Measurements from ENCODE around the gene IL20RA. TPM values are rescaled to one million over a fixed set of nuclear protein-coding genes. Genes with fewer than 3 reads are reported as not detected.
A peak's percentile ranks its signal among the peaks of the same experiment; 100 is the strongest.

Gene IL20RA
- total and polyA plus RNA-seq, 2 donors from 2014 or later: 0.16 to 0.34 TPM

GRCh38 chr6:136969433-136969832, 75.3 kb downstream of the IL20RA start:
- Histone ChIP-seq H3K4me3 (ENCODE audit: low read length in 3 of 3) (no peak overlapping the region), H3K27ac (ENCODE audit: low read depth in 2 of 2, low read length in 2 of 2) (no peak overlapping the region), H3K9ac (ENCODE audit: low read length in 3 of 3) (no peak overlapping the region), H3K36me3 (ENCODE audit: control insufficient read depth in 2 of 3, insufficient read depth in 3 of 3, low read length in 3 of 3) (no peaks in the 10 kb centered on the region), H3K9me3 (ENCODE audit: control insufficient read depth in 2 of 3, insufficient read depth in 1 of 3, low read length in 3 of 3) (no peaks in the 10 kb centered on the region), H3K4me1 (ENCODE audit: control insufficient read depth in 2 of 3, insufficient read depth in 2 of 3, low read depth in 1 of 3, low read length in 3 of 3) (no peaks in the 10 kb centered on the region), H3K27me3 (ENCODE audit: control insufficient read depth, insufficient read depth, low read length) (no peaks in the 10 kb centered on the region)
- FAIRE-seq: no peak
- intact Hi-C loops (cut with DNase I): no loop called here
- DNase-seq: no peak
- TF ChIP-seq, protein P1, sequence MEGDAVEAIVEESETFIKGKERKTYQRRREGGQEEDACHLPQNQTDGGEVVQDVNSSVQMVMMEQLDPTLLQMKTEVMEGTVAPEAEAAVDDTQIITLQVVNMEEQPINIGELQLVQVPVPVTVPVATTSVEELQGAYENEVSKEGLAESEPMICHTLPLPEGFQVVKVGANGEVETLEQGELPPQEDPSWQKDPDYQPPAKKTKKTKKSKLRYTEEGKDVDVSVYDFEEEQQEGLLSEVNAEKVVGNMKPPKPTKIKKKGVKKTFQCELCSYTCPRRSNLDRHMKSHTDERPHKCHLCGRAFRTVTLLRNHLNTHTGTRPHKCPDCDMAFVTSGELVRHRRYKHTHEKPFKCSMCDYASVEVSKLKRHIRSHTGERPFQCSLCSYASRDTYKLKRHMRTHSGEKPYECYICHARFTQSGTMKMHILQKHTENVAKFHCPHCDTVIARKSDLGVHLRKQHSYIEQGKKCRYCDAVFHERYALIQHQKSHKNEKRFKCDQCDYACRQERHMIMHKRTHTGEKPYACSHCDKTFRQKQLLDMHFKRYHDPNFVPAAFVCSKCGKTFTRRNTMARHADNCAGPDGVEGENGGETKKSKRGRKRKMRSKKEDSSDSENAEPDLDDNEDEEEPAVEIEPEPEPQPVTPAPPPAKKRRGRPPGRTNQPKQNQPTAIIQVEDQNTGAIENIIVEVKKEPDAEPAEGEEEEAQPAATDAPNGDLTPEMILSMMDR (IDR thresholded peaks at IDR 0.05; ENCODE audit: borderline replicate concordance, extremely low read depth, insufficient read depth): no peak

DNA sequence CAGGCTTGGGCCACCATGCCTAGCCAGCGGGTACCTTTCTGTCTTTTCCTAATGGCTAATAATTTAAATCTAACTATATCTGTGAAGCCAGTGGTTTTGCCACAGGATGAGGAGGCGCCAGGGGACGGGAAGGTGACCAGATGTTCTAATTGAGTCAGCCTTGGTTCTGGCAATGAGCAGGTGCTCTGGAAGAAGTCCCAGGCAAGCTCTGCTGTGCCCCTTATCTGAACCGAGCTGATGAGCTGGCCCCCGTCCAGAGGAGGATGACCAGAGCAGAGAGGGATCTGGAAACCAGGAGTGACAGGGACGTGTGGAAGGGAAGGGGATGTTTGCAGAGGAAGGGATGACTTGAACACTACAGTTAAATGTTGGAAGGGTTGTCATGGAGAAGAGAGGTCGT, 75.9 kb downstream of the IL20RA start:
- Histone ChIP-seq H3K27ac (ENCODE audit: low read depth in 2 of 2, low read length in 2 of 2) (no peak overlapping the region), H3K4me1 (ENCODE audit: control insufficient read depth in 2 of 3, insufficient read depth in 2 of 3, low read depth in 1 of 3, low read length in 3 of 3) (no peaks in the 10 kb centered on the region), H3K36me3 (ENCODE audit: control insufficient read depth in 2 of 3, insufficient read depth in 3 of 3, low read length in 3 of 3) (no peaks in the 10 kb centered on the region), H3K27me3 (ENCODE audit: control insufficient read depth, insufficient read depth, low read length) (no peaks in the 10 kb centered on the region), H3K9me3 (ENCODE audit: control insufficient read depth in 2 of 3, insufficient read depth in 1 of 3, low read length in 3 of 3) (no peaks in the 10 kb centered on the region), H3K4me3 (ENCODE audit: low read length in 3 of 3) (no peak overlapping the region), H3K9ac (ENCODE audit: low read length in 3 of 3) (no peak overlapping the region)
- TF ChIP-seq, protein P1 (IDR thresholded peaks at IDR 0.05; ENCODE audit: borderline replicate concordance, extremely low read depth, insufficient read depth): no peak
- intact Hi-C loops (cut with DNase I): no loop called here
- DNase-seq: no peak
- FAIRE-seq: no peak

DNA sequence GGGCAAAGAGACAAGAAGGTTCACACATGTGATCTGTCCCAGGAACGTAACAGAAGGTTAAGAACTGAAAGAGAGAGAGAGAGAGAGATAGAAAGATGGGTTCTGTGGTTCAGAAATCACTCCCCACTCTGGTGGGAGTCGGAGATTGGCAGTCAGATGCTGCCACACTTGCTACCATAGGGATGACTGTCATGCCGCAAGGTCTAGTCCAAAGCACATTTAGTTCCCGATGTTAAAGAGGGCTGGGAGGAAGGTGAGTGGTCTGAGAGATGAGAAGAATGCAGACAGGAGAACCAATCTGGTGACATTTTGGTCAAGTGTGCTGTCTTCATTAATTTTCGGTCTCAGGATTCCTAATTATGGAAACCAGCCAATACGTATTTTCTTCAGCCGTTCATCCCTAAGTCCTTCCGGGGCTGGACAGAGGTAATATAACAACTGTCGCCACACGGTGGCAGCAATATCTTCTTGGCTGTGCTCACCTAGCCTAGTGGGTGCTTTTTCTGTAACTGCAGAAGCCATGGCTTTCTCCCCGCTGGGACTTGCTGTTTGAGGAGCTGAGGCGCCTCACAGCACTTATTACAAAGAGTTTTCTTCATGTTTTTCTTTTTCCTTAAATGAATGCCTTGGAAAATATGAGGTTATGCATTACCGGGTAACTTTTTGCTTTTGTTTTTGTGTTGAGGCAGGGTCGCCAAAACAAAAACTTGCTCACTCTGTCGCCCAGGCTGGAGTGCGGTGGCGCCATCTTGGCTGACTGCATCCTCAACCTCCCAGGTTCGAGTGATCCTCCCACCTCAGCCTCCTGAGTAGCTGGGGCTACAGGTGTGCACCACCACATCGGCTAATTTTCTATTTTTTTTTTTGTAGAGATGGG, 76.7 kb downstream of the IL20RA start:
- no peaks in the 10 kb centered on the region for H3K4me1 ChIP-seq (ENCODE audit: control insufficient read depth in 2 of 3, insufficient read depth in 2 of 3, low read depth in 1 of 3, low read length in 3 of 3)
- no peaks in the 10 kb centered on the region for H3K36me3 ChIP-seq (ENCODE audit: control insufficient read depth in 2 of 3, insufficient read depth in 3 of 3, low read length in 3 of 3)
- TF ChIP-seq, protein P1 (IDR thresholded peaks at IDR 0.05; ENCODE audit: borderline replicate concordance, extremely low read depth, insufficient read depth): peak; percentile 27
- H3K9ac ChIP-seq (ENCODE audit: low read length in 3 of 3): no peak overlapping the region
- FAIRE-seq (no peak), DNase-seq (peak in 4 of 5 donors; percentile 63 to 80 (median 74))
- no peak overlapping the region for H3K27ac ChIP-seq (ENCODE audit: low read depth in 2 of 2, low read length in 2 of 2)
- H3K27me3 ChIP-seq (ENCODE audit: control insufficient read depth, insufficient read depth, low read length): no peaks in the 10 kb centered on the region
- no peaks in the 10 kb centered on the region for H3K9me3 ChIP-seq (ENCODE audit: control insufficient read depth in 2 of 3, insufficient read depth in 1 of 3, low read length in 3 of 3)
- H3K4me3 ChIP-seq (ENCODE audit: low read length in 3 of 3): no peak overlapping the region
- intact Hi-C loops (cut with DNase I): no loop called here

Data from kidney (tissue), 14 donors.